ENCODE results near the gene GPR4.
A peak's percentile ranks its signal among the peaks of the same experiment; 100 is the strongest.
"Not testable (repeated sequence)": the region's sequence is repeated elsewhere in the genome, so short reads cannot be mapped to it uniquely, and the experiment has no call there.

The GPR4 gene

DNA sequence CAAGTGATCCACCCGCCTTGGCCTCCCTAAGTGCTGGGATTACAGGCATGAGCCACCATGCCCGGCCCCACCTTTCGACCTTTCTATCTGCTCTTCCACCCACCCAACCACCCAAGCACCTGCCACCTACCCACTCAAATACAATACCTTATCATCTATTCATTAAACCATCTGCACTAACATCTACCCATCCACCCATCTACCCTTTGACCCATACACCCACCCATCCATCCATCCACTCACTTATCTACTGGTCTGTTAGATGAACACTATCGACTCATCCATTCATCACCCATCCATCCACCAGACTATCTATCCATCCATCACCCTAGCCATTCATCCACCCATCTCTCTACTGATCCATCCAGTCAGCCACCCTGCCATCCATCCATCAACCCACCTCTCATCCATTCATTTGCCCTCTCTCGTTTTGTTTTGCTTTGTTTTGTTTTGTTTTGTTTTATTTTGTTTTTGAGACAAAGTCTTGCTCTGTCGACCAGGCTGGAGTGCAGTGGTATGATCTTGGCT is 20.0 kb upstream of the GPR4 start:
- no peak for DNase-seq (ENCODE audit: low spot score)

DNA sequence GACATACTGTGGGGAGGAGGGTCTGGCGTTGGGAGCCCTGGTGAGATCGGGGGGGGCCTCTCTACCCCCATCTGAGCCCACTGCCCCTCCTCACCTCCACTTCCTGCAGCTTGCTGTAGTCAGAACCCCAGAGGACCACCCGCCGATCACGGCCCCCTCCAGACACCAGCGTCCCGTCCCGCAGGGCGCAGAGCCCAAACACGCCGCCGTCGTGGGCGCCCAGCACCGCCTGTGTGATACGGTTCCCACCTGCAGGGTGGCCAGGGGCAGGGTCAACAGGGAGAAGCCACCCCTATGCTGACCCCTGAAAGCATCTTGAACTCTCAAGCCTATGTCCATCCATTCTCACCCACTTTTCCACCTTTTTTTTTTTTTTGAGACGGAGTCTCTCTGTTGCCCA is 19.4 kb upstream of the GPR4 start:
- no peak for DNase-seq (ENCODE audit: low spot score)

DNA sequence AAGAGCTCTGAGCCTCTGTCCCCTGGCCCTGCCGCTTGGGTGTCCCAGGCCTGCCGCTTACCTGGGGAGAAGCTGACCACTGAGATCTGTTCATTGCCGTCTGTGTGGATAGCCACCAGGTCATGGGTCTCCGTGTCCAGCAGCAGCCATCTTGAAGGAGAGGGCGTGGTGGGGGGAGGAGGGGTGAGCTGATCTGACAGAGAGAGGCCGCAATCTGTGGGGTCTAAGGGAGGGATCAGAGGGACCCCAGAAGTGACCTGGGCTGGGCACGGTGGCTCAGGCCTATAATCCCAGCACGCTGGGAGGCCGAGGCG is 14.6 kb upstream of the GPR4 start:
- no peak for DNase-seq (ENCODE audit: low spot score)

DNA sequence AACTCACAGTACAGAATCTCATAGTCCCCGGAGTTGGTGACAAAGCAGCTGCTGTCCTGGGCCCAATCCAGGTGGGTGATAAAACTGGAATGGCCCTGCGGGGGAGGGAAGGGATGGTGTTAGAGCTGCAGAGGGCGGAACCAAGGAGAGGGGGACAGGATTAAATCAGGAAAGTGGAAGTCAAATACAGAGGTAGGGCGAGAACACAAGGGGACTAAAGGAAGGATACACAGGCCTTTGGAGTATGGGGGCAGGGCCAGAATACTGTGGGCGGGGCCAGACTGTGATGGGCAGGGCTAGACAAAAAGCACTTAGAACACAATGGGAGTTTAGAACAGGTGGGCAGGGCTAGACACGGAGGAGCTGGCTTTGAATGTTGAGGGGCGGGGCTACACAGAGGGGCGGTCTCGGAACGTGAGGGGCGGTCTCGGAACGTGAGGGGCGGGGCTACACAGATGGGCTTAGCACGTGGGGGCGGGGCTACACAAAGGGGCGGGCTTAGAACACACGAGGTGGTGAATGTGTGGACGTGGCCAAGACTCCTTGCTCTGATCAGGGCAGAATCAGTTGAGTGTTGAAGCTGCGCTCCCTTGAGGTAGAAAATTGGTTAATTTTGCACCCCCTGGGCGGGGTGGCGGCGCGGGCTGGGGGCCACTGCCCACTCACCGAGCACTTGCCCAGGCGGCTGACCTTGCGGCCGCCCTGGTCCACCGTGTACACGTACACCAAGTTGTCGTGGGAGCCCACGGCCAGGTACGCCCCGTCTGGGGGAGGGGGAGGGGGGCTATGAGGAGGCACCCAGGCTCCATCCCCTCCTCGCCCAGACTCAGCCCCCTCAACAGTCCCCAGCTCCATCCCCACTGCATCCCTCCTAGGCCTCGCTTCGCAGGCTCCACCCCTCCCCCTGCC is 14.0 kb upstream of the GPR4 start:
- no peak for DNase-seq (ENCODE audit: low spot score)

DNA sequence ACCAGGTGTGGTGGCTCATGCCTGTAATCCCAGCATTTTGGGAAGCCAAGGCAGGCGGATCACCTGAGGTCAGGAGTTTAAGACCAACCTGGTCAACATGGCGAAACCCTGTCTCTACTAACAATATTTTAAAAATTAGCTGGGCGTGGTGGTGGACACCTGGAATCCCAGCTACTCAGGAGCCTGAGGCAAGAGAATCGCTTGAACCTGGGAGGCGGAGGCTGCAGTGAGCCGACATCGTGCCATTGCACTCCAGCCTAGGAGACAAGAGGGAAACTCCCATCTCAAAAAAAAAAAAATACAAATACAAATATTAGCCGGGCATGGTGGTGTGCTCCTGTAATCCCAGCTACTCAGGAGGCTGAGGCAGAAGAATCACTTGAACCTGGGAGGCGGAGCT is 13.0 kb upstream of the GPR4 start:
- DNase-seq (ENCODE audit: low spot score), result not testable (repeated sequence)

DNA sequence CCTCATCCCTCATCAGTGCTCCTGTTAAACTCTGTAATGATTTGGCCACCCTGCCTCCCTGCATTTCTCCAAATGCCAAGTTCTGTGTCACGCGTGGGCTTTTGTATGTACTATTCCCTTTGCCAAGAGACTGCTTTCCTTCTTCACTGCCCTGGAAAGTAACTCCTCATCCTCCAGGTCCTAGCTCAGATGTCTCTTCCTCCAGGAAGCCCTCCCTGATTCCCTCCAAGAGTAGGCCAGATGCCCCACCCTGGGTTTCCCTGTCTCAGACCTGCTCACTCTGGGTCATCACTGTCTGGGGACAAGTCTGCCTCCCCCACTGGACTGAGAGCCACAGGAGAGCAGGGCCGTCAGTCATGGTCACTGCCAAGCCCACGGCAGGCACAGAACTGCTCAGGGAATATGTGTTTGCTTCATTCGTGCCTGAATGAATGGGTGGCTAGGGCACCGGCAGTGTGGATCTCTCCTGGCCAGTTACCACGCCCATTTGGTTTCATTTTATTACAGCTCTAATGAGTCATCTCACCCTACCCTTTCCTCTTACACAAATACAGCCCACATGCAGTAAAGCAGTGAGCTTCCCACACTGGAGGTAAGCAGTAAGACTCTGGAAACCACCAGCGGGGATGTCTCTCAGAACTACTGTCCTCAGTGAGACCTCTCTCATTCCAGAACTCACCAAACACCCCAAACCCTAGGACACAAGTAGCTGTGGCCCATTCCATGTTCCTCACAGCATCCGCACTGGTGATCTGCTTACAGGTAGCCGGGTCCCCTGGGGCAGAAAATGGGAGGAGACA is 12.1 kb upstream of the GPR4 start:
- DNase-seq (ENCODE audit: low spot score), result peak; percentile 24

DNA sequence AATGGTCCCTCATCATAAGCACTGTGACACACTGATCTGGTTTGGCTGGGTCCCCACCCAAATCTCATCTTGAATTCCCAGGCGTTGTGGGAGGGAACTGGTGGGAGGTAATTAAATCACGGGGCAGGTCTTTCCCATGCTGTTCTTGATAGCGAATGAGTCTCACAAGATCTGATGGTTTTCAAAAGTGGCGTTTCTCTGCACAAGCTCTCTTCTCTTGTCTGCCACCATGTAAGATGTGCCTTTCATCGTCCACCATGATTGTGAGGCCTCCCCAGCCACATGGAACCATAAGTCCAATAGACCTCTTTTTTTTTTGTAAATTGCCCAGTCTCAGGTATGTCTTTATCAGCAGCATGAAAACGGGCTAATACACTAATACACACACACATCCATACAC is 6.9 kb upstream of the GPR4 start:
- DNase-seq (ENCODE audit: low spot score), result no peak

DNA sequence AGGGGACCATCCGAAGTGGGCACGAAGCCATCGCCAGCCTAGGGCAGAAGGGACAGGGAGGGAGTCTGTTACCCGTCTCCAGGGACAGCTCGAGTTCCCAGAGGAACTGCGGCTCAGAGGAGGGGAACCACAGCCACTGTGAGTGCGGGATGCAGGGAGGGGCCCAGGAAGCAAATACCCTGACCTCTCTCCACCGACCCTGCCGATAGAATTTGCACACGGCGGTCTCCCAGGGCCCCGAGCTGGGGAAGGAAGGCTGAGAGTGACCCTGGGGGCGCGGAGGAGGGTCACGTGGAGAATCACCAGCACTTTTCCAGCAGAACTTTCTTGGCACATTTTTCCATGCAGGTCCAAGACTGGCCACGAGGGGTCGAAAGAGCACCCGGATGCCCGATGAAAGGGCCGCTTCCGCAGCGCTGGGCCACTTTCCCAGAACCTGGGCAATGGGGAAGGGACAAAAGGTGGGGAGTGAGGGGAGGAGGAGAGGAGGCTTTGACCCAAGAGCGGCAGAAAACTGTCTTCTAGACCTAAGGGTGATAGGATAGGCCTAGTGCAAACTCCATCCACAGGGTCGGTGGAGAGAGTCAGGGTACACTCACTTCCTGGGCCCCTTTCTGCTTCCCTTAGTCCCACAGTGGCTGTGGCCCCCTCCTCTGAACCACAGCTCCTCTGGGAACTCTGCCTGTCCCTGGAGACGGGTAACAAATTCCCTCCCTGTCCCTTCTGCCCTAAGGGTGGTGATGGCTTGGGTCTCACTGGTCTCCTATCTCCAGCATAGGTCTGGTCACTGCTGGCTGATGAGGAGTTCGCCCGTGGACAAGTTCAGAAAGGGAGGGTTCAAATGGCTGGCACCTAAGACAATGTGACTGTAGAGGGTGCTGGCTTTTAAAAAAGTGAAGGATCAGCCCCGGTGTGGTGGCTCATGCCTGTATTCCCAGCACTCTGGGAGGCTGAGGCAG is 5.3 kb upstream of the GPR4 start:
- peak; percentile 52 for DNase-seq (ENCODE audit: low spot score)

DNA sequence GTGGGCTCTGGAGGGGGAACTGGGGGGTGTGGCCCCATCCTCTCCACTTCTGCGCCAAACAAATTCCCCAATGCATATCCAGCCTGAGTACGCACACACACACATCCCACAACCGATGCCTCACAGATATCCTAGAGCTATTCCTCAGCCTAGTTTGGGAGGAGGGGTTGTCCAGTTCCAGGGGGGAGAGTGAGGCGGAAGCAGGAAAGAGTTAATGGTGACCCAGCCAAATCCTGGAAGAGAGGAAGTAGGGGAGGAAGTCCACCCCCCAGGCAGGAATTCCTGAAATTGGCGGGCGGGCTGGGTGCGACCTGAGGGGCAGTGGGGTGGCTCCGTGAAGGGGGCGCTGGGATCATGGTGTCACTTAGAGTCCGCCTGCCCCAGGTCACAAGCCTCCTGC is 897 bp downstream of the GPR4 start:
- DNase-seq (ENCODE audit: low spot score), result no peak

DNA sequence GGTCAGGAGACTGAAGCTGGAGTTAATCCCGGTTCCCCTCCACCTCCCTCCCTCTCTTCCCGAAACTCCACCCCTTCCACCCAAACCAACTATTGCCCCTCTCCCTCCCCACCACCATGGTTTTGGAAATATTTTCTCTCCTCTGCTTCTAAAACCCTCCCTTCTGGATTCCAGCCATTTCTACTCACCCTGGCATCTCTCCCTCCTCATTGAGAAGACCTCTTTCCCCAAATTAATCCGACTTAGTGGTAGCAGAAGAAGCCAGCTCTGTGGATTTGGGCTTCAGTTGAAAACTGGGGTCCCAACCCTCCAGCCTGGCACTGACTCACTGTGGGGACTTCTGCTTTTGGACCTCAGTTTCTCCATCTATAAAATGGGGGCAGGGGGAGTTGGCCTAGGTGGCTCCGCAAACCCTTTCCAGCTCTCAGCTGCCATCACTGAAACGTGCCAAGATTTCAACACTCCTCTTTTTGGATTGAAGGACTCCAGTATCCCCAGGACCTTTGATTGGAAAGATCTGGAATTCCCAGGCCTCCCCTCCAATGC is 1.6 kb downstream of the GPR4 start:
- no peak for DNase-seq (ENCODE audit: low spot score)

DNA sequence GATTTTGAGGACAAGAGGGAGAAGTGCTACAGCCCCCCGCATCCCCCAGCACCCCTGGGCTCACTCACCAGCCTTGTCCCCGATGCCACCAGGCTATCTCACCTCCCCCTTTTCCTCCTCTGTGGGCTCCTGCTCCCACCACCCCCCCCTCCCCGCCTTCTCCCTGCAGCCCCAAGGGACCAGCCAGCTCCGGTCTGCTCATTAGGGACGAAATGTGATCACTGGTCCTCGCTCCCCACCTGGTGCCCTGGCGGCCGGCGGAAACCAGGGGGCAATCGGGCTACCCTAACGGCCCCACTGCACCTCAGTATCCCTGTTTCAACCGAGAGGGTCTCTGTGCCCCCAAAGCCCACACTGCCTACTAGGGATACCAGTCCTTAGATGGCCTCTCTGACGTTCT is 2.7 kb downstream of the GPR4 start:
- no peak for DNase-seq (ENCODE audit: low spot score)

DNA sequence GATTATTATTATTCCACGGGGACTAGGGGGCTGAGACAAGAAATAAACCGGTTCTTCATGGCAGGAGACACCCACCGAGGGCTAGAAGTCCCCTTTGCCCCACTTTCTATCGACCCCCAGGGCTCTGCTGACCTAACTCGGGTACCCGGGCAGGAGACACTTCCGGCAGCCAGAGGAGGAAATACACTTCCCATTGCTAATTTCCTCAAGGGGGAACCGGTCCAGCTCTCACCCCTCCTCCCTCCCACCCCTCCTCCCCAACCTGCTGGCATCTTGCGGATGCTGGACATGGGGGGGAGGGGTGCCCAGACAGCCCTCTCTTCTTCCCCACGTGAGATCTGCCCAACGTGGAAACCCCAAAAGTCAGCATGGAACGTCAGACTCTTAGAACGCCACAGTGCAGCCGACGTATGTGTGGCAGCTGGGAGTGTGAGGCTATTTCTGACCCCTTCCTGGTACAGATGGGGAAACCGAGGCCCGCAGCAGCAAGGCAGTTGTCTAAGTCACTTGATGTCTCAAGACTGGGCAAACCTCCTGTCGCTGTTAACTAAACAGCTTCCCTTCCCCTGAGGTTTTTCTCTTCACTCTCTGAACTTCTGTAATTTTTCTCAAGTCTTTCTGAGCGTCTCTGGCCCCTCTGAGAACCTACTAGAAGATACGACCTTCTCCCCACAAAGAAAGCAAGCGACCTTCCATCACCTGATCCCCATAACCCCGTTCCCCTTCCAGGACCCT is 3.6 kb downstream of the GPR4 start:
- DNase-seq (ENCODE audit: low spot score), result no peak

DNA sequence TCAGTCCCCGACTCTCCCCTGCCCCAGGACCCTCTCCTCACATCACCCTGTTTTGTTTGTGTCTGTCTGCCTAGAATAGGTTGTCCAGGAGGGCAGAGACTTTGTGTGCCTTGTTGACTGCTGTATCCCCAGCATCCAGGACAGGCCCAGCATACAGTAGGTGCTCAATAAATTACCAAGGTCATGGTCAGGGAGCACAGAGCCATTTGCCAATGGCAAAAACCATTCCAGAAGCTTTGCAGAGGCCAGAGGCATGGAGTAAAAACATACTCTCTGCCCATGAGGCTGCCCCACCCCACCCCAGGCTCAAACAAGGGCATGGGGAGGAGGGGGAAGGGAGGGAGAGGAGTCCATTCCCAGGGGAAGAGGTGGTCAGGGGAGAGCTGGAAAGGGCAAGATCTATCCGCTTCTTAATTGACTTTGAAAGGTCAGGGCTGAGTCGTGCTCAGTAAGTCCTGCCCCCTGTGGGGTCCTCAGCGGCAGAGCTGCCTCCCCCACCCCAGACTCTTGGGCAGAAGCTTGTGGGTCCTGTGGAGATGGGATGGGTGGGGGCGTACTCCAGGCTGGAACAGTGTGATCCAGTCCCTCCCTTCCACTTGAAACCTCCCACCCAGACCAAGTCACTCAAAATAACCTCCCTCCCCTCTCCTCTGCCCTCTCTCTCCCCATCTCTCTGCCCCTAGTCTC is 4.4 kb downstream of the GPR4 start:
- DNase-seq (ENCODE audit: low spot score), result no peak

DNA sequence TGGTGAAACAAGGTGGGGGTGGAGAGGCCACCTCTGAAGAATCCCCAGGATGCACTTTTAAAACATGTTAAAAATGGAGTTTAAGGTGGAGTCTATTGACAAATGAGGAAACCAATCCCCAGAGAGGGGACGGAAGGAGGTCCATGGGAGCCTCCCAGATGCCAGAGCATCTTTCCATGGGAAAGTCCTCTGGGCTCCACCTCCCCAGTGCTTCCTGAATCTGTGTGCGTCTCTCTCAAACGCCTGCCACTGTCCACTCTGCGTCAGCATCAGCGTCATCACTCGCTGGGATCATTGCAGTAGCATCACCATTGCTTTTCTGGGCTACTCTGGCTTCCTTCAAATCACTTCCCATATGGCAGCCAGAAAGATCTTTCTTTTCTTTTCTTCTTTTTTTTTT is 6.2 kb downstream of the GPR4 start:
- DNase-seq (ENCODE audit: low spot score), result no peak

DNA sequence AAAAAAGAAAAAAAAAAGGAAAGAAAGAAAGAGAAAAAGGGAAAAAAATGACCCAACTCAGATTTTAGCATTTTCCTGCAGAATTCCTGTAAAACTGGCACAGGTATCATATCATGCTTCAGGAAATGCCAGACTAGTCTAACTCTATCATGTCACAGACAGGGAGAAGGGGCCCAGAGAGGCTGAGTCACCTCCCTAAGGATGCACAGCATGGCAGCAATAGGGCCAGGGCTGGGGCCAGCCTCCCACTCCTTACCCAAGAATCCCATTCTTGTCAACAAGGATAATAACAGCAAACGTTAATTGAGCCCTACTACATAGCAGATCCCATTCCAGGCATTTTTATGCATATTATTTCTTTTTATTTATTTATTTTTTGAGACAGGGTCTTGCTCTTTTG is 8.5 kb downstream of the GPR4 start:
- no peak for DNase-seq (ENCODE audit: low spot score)

DNA sequence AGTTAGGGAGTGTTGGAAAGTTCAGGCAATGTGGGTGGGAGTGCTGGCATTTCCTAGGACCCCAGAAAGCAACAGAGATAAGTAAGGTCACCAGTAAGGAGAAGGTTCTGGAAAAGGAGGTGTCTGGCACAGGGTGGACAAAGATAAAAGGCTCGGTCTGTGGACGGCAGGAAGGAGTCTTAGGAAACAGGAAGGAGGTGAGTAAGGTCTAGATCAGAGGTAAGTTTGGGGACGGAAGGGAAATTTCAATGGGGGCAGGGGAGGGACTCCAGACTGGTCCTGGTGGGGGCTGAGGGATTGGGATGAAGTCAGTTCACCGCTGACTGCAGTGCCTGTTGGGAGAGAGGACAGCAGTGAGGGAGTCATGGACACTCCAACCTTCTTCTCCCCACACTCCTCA is 9.6 kb downstream of the GPR4 start:
- no peak for DNase-seq (ENCODE audit: low spot score)

DNA sequence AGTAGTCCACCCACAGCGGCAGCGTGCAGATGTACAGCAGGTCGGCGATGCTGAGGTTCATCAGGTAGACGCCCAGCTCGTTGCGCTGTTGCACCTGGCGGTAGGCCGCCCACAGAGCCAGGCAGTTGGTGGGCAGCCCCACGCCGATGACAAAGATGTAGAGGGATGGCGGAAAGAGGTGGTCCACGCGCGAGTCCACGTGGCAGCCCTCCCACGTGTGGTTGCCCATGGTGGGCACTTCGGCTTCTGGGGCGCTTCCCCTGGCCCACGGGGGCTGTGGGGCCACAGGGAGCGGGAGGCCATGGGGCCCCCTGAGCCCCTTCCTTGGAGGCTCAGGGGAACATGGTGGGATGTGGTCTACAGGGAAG is 10.4 kb downstream of the GPR4 start:
- no peak for DNase-seq (ENCODE audit: low spot score)

DNA sequence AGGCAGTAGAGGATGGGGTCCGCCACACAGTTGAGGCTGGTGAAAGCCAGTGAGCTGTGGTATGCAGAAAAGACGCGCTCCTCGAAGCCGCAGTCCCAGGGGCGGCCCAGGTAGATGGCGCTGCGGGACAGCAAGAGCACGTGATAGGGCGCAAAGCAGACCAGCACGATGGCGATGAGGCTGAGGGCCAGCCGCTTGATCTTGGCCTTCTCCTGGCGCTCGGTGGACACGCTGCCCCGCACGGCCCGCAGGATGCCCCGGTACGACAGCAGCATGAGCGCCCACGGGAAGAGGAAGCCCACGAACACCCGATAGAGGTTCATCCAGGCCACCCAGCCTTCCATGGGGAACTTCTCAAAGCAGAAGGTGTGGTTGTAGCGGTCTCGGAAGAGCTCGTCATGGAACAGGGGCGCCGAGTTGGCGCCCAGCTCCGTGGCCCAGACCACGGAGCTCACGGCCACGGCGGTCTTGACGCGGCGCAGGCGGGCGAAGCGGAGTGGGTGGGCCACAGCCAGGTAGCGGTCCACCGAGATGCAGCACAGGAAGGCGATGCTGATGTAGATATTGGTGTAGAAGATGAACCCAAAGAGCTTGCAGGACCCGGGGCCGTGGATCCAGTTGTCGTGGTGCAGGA is 10.9 kb downstream of the GPR4 start:
- no peak for DNase-seq (ENCODE audit: low spot score)

DNA sequence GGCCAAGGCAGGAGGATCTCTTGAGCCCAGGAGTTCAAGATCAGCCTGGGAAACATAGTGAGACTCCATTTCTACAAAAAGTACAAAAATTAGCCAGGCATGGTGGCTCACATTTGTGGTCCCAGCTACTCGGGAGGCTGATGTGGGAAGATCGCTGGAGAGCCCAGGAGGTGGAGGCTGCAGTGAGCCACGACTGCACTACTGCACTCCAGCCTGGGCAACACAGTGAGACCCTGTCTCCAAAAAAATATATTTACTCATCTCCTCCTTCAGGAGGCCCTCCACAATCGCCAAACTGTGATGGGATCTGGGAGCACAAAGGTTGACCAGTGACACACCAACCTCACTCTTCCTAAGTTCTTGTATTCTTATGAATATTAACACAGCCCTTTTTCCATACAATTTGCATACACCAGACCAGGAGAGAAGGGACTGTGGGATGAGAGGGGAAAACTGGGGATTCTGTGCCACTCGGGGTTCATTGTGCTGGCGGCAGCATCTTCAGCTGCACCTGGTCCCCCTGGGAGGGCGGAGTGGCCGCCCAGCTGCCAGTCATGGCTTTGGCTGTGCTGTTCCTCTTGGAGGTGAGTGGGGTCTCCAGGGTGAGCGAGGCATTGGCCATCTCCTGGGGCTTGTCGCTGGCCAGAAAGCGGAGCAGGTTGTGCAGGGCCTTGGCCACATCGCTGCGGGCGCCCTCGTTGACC is 11.6 kb downstream of the GPR4 start:
- DNase-seq (ENCODE audit: low spot score), result no peak
